Activated CD8-positive, alpha-beta memory T cell treated with anti-CD3 and anti-CD28 coated beads for 24 hours (primary cell): ENCODE results near the gene COL5A1.

Experiments
- DNase-seq: peaks from one replicate; pipeline ENCODE4 v3.0.0-alpha.2; 2020

COL5A1 gene

DNA sequence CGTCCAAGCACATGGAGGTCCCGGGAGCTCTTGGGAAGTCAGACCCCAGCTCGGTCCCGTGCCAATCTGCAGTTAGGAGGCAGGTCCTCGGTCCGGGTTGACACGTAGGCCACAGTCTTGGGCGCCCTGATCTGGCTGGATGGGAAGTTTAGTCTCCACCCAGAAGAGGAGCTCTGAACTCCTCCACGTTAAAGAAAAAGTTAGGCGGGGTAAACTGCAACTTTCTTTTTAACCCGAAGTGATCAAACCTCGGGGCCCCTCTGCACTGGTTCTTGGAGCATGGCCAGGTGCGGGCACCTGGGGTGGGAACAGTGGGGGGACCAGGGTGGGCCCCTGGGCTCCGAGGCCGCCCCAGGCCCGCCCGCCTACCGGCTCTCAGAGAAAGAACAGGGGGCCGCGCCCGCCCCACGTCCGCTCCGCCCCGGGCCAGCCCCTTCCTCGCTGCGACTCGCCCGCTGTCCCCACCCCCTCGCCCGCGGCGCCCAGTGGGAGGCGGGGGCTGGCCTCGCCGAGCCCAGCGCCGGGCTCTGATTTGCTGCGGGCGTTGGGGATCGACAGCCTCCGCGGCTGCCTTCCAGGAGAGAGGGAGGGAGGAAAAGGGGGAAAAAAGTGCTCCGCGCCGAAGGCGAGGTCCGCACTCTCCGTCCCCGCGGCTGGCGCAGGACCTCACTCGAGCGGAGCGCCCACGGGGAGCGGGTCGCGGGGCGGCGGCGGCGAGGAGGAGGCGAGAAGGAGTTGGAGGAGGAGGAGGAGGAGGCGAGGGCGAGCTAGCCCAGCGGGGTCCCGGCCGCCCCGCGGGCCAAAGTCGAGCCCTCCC lies at the start of gene COL5A1:
TSS of gene COL5A1 (plus strand) at position 631 of the 817 bp plus-strand sequence. CDS start 385 bp downstream, outside the sequence.
- DNase-seq, result peak; percentile 66

DNA sequence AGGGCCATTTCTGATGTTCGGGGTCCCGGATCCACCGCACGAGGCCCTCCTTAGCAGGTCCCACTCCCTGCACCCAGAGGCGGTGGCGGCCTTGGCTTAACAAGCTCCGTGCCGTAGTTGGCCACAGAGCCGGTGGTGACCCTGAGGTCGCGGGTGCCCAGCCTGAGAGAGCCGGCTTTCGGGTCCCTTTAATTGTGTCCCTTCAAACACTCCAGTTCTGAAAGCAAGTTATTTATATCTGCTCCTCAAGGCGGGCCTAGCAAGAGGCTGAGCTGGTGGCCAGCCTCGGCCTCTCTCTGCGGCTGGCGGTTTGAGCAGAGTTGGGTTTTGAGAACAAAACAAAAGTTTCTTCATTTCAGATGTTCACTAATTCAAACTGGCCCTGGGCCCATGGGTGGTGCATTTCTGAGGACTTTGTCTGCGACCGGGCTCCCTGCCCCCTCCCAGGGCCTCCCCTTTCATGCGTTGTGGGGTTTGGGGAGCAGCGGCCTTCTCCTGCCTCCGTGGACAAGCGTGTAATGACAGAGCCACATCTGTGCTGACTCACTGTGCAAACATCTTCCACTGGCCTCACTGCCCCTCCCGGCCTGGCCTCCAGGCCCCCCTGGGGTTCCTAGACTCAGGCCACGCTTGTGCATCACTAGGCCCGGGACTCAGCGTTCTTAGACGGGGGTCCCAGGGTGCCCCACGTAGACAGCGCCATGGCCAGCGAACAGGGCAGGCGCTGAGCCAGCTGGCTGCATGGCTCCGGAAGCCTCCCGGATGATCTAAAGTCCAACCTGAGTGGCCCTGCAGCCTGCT lies 49.4 kb upstream of the COL5A1 start:
- no peak for DNase-seq

DNA sequence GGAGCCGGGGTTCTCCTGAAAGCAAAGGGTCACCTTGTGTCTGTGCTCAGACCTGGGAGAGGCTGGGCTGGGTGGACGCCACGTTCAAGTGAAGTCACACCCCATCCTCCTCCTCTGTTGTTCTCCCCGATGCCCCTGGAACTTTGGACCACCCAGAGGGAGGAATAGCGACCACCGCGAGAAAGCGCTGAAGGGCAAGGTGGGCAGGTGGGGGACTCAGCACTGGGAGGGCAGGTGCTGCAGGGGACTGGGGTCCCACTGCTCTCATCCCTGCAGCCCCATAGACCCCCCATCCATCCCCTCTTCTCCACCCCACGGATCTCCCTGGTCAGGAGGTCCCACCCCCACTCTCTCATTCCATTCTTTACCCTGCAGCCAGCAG lies 48.8 kb upstream of the COL5A1 start:
- no peak for DNase-seq

DNA sequence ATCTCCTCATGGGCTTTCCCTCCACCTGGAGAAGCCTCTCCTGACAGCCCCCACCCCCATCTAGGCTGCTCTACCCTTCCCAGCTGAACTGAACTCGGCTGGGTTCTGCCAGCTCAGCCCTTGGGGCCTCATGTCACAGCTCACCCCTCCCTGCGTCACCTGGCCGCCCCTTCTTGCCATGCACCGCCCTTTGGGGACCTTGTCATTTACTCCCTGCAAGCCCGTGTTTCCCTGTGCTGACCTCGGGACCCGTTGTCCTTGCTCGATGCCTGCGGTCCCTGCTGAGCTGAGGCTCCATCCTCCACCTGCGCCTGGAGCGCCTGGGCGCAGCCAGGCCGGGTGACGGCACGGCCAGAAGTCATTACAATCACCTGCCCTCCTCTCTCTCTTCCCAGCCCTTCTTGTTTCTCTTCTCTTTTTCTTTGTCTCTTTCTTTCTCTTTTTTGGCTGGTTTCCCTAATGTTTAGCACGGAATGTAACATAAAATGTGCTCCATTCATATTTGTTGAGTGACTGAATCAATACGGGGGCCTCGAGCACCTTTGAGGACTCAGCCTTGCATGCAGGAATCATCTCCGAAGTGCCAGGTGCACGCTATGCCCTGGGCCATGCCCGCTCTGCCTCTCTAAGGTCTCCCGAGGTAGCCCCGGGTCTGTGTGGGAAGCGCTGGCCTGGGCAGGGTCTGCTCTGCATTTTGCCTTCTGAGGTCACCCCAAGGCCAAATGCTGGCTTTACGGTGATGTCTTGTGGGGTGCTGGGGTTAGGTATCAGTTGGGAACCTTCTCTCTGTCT lies 48.1 kb upstream of the COL5A1 start:
- DNase-seq, result no peak

DNA sequence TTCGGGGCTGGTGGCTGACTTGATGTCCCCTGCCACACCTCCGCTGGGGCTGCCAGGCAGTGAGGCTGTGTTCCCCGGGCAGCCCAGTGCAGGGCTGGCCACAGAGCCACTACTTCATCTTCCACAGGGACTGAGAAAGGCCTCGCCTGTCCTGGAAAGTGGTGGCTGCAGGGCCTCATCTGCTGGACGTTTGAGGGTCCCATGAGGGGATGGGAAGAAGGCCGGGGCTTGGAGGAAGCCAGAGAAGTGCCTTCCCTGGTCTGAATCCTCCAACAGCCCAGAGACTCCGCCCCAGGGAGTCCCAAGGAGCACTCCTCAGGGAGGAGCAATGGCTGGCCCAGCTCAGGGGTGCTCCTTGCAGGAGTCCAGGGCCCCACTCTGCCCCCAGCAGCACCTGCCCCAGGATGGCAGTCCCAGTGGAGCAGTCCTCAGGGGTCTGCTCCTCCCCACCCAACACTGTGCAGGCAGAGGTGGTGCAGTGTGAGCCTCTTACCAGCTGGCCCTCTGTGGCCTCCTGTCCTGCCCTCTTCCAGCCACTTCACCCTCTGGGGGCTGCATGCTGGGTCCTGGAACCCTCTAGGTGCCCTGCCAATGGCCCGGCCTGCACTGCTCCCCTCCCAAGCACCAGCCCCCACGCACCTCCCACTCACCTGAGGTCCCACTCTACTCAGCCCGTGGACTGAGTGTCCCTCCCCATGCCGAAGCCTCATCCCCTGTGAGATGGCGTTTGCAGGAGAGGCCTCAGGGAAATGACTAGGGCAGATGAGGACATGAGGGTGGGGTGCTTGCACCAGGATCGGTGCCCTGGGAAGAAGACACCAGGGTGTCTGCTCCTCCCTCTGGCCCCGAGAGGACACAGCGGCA lies 47.3 kb upstream of the COL5A1 start:
- DNase-seq, result no peak

DNA sequence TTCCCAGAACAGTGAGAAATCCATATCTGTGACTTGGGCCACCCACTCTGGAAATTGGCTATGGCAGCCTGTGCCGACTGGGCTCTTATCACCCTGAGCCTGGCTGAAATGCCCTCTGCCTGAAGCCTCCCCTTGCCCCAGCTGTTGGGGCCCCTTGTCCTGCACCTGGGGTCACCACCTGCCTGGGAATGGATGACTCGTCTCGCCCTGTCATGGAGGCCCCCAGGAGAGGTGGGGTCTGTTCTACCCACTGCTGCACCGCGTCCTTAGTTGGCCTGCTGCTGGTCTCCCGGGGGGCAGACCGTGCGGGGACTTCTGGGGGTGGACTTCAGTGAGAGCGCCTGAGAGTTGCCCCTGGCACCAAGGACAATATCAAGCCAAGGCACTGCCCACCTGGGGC lies 46.6 kb upstream of the COL5A1 start:
- no peak for DNase-seq

DNA sequence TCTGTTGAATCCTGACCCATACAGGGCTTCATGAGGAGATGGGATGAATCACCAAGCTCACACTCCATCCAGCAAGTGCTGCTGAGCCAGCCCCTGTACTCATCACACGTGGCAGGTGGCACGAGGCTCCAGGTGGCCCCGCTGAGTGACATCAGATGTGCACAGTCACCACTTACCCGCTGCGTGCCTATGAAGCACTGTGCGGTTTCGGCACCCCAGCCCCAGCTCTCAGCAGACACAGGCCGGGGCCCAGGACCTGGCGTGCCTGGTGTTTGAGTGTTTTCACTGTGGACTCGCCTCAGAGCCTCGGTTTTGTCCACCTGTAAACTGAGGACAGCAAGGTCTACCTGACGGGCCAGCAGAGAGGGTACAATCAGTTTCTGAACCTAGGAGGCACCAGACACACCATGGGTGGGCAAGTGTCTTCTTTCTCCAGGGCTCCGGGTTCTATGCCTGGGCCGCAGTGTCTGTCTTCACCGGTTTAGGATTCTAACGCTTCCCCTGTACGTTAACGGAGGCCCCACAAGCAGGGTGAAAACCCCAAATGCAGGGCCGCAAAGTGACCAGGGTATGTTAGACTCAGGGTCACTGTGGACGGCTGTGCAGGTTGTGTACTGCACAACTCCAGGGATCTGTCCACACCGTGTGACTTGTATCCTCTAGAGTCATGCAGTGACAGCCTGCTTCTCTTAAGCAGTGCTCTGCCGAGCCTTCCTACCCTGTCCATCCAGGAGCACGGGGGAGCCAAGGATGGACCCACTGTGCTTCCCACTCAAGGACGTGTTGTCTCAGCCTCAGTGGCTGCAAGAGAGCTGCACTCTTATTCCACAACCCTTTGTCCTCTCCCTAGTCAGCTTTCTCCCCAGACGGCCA lies 44.3 kb upstream of the COL5A1 start:
- peak; percentile 43 for DNase-seq

DNA sequence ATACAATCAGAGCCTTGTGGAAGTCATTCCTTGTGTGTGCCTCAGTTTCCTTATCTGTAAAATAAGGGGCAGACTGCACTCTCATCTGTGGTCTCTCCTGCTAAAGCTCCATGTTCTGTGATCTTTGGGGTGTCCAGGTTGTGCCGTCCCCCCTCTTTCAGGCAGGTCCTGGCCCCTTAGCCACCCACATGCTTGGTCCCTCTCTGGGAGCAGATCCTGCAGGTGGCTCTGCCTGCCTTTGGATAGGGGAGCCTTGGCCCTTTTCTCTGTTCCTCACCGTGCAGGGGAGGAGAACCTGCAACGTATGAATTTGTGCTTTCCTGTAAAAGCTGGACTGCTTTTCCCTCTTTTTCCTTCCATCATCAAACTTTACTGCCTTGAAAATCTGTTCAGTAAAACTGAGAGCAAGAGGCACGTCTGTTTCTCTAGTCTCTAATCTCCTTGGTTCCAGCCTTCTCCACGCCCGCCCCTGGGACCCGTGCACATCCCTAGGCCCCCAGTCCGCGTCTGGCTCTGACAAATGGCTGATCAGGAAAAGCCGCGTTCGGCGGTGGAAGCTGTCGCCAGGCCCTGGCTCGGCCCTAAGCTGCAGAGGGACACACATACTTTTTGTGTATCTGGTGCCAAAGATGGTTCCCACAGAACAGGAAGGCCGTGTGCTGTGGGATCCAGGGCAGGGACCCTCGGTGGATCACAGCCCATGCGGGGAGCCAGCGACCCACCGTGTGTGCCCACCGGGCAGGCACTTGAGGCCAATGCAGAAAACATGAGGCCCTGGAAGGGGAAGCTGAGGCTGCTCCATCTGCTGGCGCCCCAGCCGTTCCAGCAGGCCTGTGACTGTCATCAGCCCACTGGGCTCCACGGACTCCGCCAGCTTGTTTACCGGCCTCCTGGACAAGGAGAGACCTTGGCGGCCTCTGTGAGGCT lies 43.4 kb upstream of the COL5A1 start:
- no peak for DNase-seq

DNA sequence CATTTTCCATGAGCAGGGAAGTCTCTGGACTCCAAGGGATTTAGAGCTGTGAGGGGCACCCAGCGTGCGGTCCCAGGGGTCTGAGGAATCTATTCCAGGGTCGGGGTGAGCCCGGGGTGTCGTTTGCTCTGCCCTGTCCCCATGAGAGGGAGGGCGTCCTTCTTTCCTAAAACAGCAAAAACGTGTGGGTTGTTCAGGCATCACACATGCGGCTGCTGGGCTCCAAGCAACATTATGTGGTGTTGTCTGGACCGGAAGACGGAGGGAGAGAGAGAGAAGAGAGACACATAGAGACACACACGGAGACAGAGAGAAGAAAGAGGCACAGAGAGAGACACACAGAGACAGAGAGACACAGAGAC lies 42.7 kb upstream of the COL5A1 start:
- no peak for DNase-seq

DNA sequence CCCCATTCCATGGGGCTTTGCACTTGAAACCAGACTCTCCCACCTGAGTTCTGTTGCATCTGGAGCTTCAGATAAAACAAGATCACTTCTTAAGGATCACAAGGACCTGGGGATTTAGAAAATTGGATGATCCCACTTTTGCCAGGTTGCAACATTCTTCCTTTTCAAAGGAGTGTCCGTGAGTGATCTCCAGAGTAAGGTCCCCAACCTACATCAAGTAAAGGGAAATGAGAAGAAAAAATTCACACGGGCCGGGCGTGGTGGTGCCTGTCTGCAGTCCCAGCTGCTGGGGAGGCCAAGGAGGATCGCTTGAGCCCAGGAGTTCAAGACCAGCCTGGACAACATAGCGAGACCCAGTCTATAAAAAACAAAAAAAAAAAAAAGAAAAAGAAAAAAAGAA lies 41.2 kb upstream of the COL5A1 start:
- DNase-seq, result no peak

DNA sequence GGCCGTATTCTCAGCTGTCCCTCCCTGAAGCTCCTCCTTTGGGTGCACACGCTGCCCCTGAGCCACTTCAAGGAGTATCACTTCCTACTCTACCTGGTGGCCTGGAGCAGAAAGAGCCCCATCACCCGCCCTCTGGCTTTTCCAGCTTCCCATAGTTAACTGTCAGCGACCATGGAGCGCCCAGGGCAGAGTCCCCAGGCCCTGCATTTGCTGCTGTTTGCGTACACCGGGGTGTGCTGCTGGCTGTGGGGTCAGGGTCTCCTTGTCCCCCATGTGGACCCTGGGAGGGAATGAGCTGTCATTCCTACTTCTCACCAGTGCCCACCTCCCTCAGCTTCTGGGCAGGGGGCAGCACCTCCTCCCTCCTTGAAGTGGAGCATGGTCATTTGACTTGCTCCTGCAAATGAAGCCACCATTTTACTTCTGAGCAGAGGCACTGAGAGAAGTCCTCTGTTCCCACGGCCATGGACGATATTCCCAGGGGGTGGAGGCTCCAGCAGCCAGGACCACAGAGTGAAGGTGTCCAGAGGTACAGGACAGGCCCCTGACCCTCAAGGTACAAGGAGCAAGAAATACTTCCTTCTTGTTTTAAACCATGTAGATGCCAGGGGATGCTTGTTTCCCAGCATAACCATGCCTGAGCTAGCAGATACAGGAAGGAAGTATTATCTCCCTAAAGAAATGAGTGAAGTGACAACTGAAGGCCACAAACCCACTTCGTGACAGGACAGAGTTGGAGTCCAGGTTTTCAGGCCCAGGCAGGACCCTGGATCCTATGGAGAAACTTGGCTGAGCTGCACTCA lies 40.6 kb upstream of the COL5A1 start:
- DNase-seq, result no peak

DNA sequence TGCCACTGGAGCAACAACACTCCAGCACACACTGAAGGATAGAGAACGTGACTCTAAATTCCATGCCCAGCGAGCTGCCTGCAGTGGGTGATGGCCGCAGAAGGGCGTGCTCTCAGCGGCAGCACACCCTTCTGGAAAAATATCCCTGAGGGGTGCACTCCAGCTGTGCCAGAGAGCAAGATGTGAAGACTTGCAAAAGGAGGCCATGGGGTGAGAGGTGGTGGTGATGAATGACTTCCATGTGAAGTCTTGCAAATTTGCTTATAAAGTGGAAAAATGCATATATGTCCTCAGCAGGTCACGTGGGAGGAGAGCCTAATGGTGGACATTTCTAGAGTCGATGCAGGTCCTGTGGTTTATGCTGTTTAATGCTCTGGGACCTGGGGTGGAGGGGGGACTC lies 39.8 kb upstream of the COL5A1 start:
- DNase-seq, result no peak

DNA sequence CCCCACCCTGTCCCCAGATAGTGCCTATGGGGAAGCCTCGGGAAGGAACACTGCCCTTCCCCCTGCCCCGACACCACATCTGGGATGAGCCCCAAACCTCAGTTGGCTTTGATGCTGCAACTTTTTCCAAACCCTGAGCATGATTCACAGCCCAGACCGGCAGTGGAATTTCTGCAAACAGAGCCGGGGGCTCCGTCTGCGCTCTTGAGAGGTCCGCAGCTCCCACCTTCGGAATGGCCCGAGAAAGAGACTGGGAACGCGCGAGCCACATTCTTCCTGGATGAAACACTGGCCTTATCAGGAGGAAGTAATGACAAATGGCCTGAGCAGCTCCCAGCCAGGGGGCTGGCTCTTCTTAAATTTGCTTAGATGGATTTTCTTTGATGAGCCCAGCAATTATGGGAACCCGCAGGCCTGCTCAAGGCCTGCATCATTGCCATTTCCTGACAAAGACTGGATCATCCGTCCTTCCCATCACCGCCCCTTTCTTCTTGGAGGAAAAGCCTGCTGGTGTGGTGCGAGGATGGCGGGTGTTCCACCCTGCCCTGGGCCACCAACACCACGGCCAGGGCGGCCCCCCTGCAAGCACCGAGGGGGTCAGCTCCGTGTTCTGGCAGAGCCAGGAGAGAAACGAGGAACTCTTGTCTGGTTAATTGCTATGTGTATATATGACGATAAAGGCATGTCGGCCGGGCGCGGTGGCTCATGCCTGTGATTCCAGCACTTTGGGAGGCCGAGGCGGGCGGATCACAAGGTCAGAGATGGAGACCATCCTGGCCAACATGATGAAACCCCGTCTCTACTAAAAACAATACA lies 38.8 kb upstream of the COL5A1 start:
- no peak for DNase-seq

DNA sequence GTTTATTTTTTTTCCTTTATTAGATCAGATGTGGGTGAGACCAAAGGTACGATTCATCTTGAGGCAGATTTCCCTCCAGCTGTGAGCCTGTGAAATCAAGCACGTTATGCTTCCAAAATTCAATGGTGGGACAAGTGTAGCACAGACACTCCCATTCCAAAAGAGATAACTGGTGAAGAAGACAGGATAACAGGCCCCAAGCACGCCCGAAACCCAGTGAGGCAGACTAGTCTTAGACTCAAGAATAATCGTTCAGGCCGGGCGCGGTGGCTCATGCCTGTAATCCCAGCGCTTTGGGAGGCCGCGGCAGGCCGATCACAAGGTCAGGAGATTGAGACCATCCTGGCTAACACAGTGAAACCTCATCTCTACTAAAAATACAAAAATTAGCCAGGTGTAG lies 36.8 kb upstream of the COL5A1 start:
- DNase-seq, result no peak

DNA sequence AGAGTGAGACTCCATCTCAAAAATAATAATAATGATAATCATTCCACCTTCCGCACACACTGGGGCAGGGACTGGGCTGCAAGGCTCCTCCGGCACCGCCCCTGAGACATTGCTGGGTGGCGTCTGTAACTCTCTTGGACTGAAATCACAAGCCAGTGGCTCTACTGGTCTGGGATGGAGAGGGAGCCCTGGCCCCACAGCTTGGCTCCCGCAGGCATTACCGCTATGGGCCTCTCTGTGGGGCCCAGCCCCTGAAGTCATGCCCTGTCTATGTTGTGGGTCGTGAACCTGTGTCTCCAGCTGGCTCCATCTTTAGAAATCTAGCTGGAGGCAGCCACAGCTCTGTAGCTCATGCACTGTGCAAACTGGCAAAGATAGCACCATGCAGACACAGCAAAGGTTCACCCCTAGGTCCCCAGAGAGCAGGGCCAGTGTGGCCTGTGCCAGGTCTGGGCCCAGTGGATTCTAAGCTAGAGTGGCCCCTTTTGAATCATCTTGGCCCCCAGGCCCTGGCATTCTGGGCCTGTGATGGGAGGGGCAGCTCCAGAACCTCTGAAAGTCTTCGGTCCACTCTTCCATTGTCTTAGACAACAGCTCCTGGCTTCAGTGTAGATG lies 36.1 kb upstream of the COL5A1 start:
- DNase-seq, result no peak

DNA sequence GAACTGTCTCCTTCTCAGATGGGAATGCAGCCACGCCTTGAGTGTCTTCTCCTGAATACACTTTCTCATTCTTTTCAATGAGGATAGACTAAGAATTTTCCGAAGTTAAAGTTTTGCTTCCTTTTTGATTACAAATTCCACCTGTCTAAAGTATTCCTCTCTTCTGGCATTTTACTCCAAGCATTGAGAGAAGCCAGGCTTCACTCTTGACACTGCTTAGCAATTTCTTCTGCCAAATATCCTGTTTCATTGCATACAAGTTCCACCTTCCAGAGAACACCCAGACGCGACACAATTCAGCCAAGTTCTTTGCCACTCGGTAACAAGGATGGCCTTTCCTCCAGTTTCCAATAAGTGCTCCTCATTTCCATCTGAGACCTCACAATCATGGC lies 35.6 kb upstream of the COL5A1 start:
- no peak for DNase-seq

DNA sequence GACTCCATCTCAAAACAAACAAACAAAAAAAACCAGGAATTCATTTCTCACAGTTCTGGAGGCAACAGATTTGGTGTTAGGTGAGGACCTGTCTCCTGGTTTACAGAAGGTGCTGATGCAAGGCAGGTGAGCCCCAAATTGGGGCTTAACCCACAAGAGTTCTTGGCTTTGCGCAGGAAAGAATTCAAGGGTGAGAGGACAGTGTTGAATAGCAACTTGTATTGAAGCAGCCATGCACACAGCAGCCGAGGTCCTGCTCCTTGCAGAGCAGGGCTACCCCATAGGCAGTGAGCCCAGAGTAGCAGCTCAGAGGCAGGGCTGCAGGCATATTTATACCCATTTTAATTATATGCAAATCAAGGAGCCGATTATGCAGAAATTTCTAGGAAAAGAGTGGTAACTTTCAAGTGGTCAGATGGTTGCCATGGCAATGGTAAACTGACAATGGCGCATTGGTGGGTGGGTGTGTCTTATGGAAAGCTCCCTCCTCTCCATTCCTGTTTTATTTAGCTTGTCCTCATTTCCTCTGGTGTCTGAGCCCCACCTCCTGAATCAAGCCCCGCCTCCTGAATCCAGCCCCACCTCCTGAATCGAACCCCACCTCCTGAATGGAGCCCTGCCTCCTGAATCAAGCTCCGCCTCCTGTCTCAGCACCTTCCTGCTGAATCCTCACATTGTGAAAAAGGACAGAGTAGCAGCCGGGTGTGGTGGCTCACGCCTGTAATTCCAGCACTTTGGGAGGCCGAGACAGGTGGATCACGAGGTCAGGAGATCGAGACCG lies 34.5 kb upstream of the COL5A1 start:
- DNase-seq, result peak; percentile 38
